H9 (cell line): ENCODE data around the gene RPL10A. TPM values are rescaled to one million over a fixed set of nuclear protein-coding genes. Genes with fewer than 3 reads are reported as not detected.
A peak's percentile ranks its signal among the peaks of the same experiment; 100 is the strongest.

Experiments used
- DNase-seq: peaks from one replicate; pipeline ENCODE4 v3.0.0-alpha.2; 2017
- H2AFZ ChIP-seq: one replicate; pipeline ENCODE4 v1.6.1; 2013; ENCODE audit warnings: mild to moderate bottlenecking, low read length, control low read depth, moderate library complexity
- H2AK5ac ChIP-seq: 2 replicates; pipeline ENCODE4 v1.6.1; 2013; ENCODE audit warnings: low read length, control low read depth, mixed read lengths; ENCODE audit not compliant: insufficient read length
- H2BK120ac ChIP-seq: one replicate; pipeline ENCODE4 v1.6.1; 2013; ENCODE audit warnings: low read depth, mild to moderate bottlenecking, low read length, control low read depth, inconsistent platforms; ENCODE audit not compliant: poor library complexity, severe bottlenecking
- H2BK12ac ChIP-seq: 2 replicates; pipeline ENCODE4 v1.6.1; 2013; ENCODE audit warnings: low read length, control low read depth, mixed read lengths, low read depth; ENCODE audit not compliant: insufficient read length
- H2BK15ac ChIP-seq: 2 replicates; pipeline ENCODE4 v1.6.1; 2013; ENCODE audit warnings: low read depth, low read length, control low read depth
- H2BK20ac ChIP-seq: one replicate; pipeline ENCODE4 v1.6.1; 2013; ENCODE audit warnings: low read depth, mild to moderate bottlenecking, low read length, control low read depth, inconsistent platforms; ENCODE audit not compliant: poor library complexity, severe bottlenecking
- H2BK5ac ChIP-seq: 2 replicates; pipeline ENCODE4 v1.6.1; 2013; ENCODE audit warnings: low read length, control low read depth, mixed read lengths; ENCODE audit not compliant: insufficient read length
- H3K14ac ChIP-seq: 2 replicates; pipeline ENCODE4 v1.6.1; 2013; ENCODE audit warnings: low read length, control low read depth; ENCODE audit not compliant: insufficient read depth
- H3K18ac ChIP-seq: 2 replicates; pipeline ENCODE4 v1.6.1; 2013; ENCODE audit warnings: low read depth, mild to moderate bottlenecking, mixed read lengths, low read length, control low read depth; ENCODE audit not compliant: insufficient read length
- H3K23ac ChIP-seq: 2 replicates; pipeline ENCODE4 v1.6.1; 2013; ENCODE audit warnings: low read length, control low read depth, mixed read lengths, low read depth; ENCODE audit not compliant: insufficient read length
- H3K23me2 ChIP-seq: 2 replicates; pipeline ENCODE4 v1.6.1; 2013; ENCODE audit warnings: low read depth, mild to moderate bottlenecking, mixed read lengths, low read length, control low read depth; ENCODE audit not compliant: insufficient read length, poor library complexity, severe bottlenecking
- H3K27ac ChIP-seq: 2 replicates; pipeline ENCODE4 v1.5.1; 2013; ENCODE audit warnings: low read length, control low read depth, mixed read lengths, low read depth; ENCODE audit not compliant: insufficient read length
- H3K27me3 ChIP-seq: 2 replicates; pipeline ENCODE4 v1.6.1; 2013; ENCODE audit warnings: low read length, control low read depth, inconsistent platforms; ENCODE audit not compliant: insufficient read depth
- H3K4ac ChIP-seq: 2 replicates; pipeline ENCODE4 v1.6.1; 2013; ENCODE audit warnings: low read depth, mild to moderate bottlenecking, control low read depth, inconsistent platforms, low read length, moderate library complexity
- H3K4me1 ChIP-seq: 2 replicates; pipeline ENCODE4 v1.6.1; 2013; ENCODE audit warnings: low read length, control low read depth, inconsistent platforms; ENCODE audit not compliant: insufficient read depth
- H3K4me2 ChIP-seq: 2 replicates; pipeline ENCODE4 v1.6.1; 2013; ENCODE audit warnings: low read length, control low read depth, mixed read lengths; ENCODE audit not compliant: insufficient read length, insufficient read depth
- H3K56ac ChIP-seq: 2 replicates; pipeline ENCODE4 v1.6.1; 2013; ENCODE audit warnings: low read depth, mild to moderate bottlenecking, mixed read lengths, low read length, control low read depth; ENCODE audit not compliant: insufficient read length
- H3K79me1 ChIP-seq: 2 replicates; pipeline ENCODE4 v1.6.1; 2013; ENCODE audit warnings: low read depth, mild to moderate bottlenecking, moderate library complexity, low read length, control low read depth, inconsistent platforms; ENCODE audit not compliant: insufficient read depth, poor library complexity, severe bottlenecking
- H3K79me2 ChIP-seq: 2 replicates; pipeline ENCODE4 v1.6.1; 2013; ENCODE audit warnings: low read length, control low read depth, inconsistent platforms; ENCODE audit not compliant: insufficient read depth
- H3K9ac ChIP-seq: 2 replicates; pipeline ENCODE4 v1.6.1; 2013; ENCODE audit warnings: low read length, control low read depth, mixed read lengths; ENCODE audit not compliant: insufficient read length; ENCODE audit errors: extremely low read depth
- H3K9me3 ChIP-seq: one replicate; pipeline ENCODE4 v1.6.1; 2013; ENCODE audit warnings: low read depth, low read length, inconsistent platforms; ENCODE audit not compliant: control insufficient read depth
- H3T11ph ChIP-seq: one replicate; pipeline ENCODE4 v1.6.1; 2013; ENCODE audit warnings: mild to moderate bottlenecking, low read length, control low read depth, inconsistent platforms
- H4K20me1 ChIP-seq: one replicate; pipeline ENCODE4 v1.6.1; 2013; ENCODE audit not compliant: control insufficient read depth, insufficient read length, insufficient read depth
- H4K5ac ChIP-seq: 2 replicates; pipeline ENCODE4 v1.6.1; 2013; ENCODE audit warnings: low read depth, mild to moderate bottlenecking, mixed read lengths, low read length, control low read depth; ENCODE audit not compliant: insufficient read length
- H4K8ac ChIP-seq: replicated peaks from 2 replicates; pipeline ENCODE4 v1.6.1; 2013; ENCODE audit warnings: low read length, control low read depth, mixed read lengths, low read depth; ENCODE audit not compliant: insufficient read length
- H4K91ac ChIP-seq: 2 replicates; pipeline ENCODE4 v1.6.1; 2013; ENCODE audit warnings: low read depth, mild to moderate bottlenecking, moderate library complexity, mixed read lengths, low read length, control low read depth; ENCODE audit not compliant: insufficient read length
- H3K27ac Mint-ChIP-seq, 3 experiments: 2 replicates in 2 of 3; 3 replicates in 1 of 3; pipeline ENCODE4 v1.8.0; 2020 to 2021; ENCODE audit warnings: mixed read lengths in 3 of 3, mild to moderate bottlenecking in 1 of 3, moderate library complexity in 1 of 3
- H3K27me3 Mint-ChIP-seq: 2 replicates; pipeline ENCODE4 v1.8.0; 2021; ENCODE audit warnings: low read depth, mild to moderate bottlenecking, moderate library complexity, mixed read lengths
- H3K36me3 Mint-ChIP-seq, 3 experiments: 2 replicates in 2 of 3; 3 replicates in 1 of 3; pipeline ENCODE4 v1.8.0; 2020 to 2021; ENCODE audit warnings: low read depth in 3 of 3, mixed read lengths in 3 of 3; ENCODE audit not compliant: insufficient read depth in 1 of 3
- H3K4me1 Mint-ChIP-seq, 2 experiments: 2 replicates each; pipeline ENCODE4 v1.8.0; 2020; ENCODE audit warnings: mixed read lengths in 2 of 2
- H3K4me3 Mint-ChIP-seq, 2 experiments: 2 replicates in 1 of 2; 3 replicates in 1 of 2; pipeline ENCODE4 v1.8.0; 2020 to 2021; ENCODE audit warnings: mild to moderate bottlenecking in 2 of 2, mixed read lengths in 2 of 2, moderate library complexity in 1 of 2
- H3K9me3 Mint-ChIP-seq, 2 experiments: 2 replicates in 1 of 2; 3 replicates in 1 of 2; pipeline ENCODE4 v1.8.0; 2020; ENCODE audit warnings: mild to moderate bottlenecking in 2 of 2, mixed read lengths in 2 of 2, moderate library complexity in 1 of 2
- WGBS: extraction: QIAGEN DNeasy Blood & Tissue Kit; methylation state at CpG from one replicate; pipeline ENCODE4 v1.1.7; 2013; ENCODE audit warnings: missing lambda C conversion rate, low lambda C conversion rate, mixed read lengths; ENCODE audit not compliant: insufficient read length; ENCODE audit errors: extremely low coverage; 5-methylcytosine and 5-hydroxymethylcytosine counted together
- total RNA-seq: library from RNA; stranded (reverse); gene quantifications from 2 replicates; pipeline ENCODE4 v1.2.1, GENCODE V29; 2021
- TF ChIP-seq, protein P1 (sequence below): fragments of 200-600 bp; sonication (generic); conservative IDR thresholded peaks from 3 replicates; pipeline ENCODE4 v1.8.0; 2021; ENCODE audit warnings: antibody characterized with exemption, mild to moderate bottlenecking

RPL10A gene
- total RNA-seq, 1 experiment from 2014 or later = 1,830 TPM

DNA sequence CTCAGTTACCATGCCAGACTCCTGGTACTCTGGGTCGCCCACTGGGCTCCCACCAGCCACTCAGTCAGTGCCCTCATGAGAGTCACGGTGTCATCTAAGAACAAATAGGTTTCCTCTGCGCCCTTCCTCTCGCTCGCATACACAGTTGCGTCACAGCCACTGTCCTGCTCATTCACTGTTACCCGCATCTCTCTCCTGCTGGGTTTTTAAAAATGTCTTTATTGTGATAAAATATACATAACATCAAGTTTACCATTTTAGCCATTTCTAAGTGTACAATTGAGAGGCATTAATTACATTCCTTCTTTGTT is 24.7 kb downstream of the RPL10A start:
- no peak overlapping the region for H3K27ac ChIP-seq

More for the DNA sequence above, 24.7 kb downstream of the RPL10A start:
- Histone ChIP-seq H3K9me3 (no peaks in the 10 kb centered on the region), H3K14ac (no peak overlapping the region), H4K91ac (no peak overlapping the region), H3K9ac (no peak overlapping the region), H4K20me1 (peaks cover 3% of the 10 kb centered on the region), H3K4me1 (peaks cover 15% of the 10 kb centered on the region; the same call in 1 of the 2 replicates), H2BK20ac (no peak overlapping the region), H3K23ac (no peak overlapping the region), H4K5ac (no peak overlapping the region), H3K56ac (no peak overlapping the region), H2AK5ac (no peak overlapping the region), H2AFZ (no peak overlapping the region), H3K23me2 (peaks cover 16% of the 10 kb centered on the region), H3K79me2 (peaks cover 2% of the 10 kb centered on the region; the same call in 1 of the 2 replicates), H3T11ph (no peak overlapping the region), H3K4me2 (no peak overlapping the region), H2BK12ac (no peak overlapping the region), H3K4ac (no peak overlapping the region), H2BK15ac (no peak overlapping the region), H3K27me3 (no peaks in the 10 kb centered on the region; the same call in 1 of the 2 replicates), H2BK5ac (no peak overlapping the region), H2BK120ac (no peak overlapping the region), H3K79me1 (no peaks in the 10 kb centered on the region), H3K18ac (no peak overlapping the region), H4K8ac (no peak overlapping the region)
- TF ChIP-seq, protein P1, sequence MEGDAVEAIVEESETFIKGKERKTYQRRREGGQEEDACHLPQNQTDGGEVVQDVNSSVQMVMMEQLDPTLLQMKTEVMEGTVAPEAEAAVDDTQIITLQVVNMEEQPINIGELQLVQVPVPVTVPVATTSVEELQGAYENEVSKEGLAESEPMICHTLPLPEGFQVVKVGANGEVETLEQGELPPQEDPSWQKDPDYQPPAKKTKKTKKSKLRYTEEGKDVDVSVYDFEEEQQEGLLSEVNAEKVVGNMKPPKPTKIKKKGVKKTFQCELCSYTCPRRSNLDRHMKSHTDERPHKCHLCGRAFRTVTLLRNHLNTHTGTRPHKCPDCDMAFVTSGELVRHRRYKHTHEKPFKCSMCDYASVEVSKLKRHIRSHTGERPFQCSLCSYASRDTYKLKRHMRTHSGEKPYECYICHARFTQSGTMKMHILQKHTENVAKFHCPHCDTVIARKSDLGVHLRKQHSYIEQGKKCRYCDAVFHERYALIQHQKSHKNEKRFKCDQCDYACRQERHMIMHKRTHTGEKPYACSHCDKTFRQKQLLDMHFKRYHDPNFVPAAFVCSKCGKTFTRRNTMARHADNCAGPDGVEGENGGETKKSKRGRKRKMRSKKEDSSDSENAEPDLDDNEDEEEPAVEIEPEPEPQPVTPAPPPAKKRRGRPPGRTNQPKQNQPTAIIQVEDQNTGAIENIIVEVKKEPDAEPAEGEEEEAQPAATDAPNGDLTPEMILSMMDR = no peak
- Mint-ChIP-seq H3K4me1 (peaks cover 59 to 67% of the 10 kb centered on the region in 2 experiments), H3K27ac (peak overlapping the region; percentile 7 to 68 (median 39); a peak in 3 of 7 replicates), H3K9me3 (no peaks in the 10 kb centered on the region), H3K4me3 (peak overlapping the region in 1 of 2 experiments; percentile 58; a peak in 4 of 5 replicates), H3K27me3 (peaks cover 13% of the 10 kb centered on the region), H3K36me3 (no peaks in the 10 kb centered on the region; a peak in 1 of 7 replicates)
- WGBS = no CpG with 5 or more reads among the region's 7 CpGs
- DNase-seq = no peak
